ENCODE data around the gene KDM2A. TPM values are rescaled to one million over a fixed set of nuclear protein-coding genes. Genes with fewer than 3 reads are reported as not detected.
A peak's percentile ranks its signal among the peaks of the same experiment; 100 is the strongest.

KDM2A gene
- total and polyA plus RNA-seq, 4 donors, result 30.6 to 102 (median 63.2) TPM

DNA sequence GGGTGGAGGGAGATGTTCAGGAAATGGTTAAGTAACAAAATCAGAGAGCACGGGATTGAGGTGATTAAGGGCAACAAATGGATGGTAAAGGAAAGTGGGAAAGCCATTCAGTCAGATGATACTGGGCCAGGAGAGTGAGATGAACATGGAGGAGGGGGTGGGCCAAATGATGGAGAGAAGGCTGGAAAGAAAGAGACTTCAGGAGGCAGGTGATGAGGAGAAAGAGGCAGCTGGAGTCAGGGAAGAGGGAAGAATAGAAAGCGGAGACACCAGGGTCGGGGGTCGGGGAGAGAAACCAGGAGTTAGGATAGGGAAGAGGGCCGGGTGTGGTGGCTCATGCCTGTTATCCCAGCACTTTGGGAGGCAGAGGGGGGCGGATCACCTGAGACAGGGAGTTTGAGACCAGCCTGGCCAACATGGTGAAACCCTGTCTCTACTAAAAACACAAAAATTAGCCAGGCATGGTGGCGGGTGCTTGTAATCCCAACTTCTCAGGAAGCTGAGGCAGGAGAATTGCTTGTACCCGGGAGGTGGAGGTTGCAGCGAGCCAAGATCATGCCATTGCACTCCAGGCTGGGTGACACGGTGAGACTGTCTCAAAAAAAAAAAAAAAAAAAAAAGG lies 4.7 kb upstream of the KDM2A start:
- no peaks in the 10 kb centered on the region for H3K36me3 ChIP-seq (ENCODE audit: control insufficient read depth in 4 of 4, insufficient read depth in 4 of 4, low read length in 4 of 4)
- WGBS, 2 donors, result 86 to 90% methylated on average over 10 of the region's 10 CpGs
- no peak for DNase-seq
- TF ChIP-seq, protein P1, sequence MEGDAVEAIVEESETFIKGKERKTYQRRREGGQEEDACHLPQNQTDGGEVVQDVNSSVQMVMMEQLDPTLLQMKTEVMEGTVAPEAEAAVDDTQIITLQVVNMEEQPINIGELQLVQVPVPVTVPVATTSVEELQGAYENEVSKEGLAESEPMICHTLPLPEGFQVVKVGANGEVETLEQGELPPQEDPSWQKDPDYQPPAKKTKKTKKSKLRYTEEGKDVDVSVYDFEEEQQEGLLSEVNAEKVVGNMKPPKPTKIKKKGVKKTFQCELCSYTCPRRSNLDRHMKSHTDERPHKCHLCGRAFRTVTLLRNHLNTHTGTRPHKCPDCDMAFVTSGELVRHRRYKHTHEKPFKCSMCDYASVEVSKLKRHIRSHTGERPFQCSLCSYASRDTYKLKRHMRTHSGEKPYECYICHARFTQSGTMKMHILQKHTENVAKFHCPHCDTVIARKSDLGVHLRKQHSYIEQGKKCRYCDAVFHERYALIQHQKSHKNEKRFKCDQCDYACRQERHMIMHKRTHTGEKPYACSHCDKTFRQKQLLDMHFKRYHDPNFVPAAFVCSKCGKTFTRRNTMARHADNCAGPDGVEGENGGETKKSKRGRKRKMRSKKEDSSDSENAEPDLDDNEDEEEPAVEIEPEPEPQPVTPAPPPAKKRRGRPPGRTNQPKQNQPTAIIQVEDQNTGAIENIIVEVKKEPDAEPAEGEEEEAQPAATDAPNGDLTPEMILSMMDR (IDR thresholded peaks at IDR 0.05; ENCODE audit: control extremely low read depth, extremely low read depth), result no peak
- H3K4me1 ChIP-seq (ENCODE audit: control insufficient read depth in 5 of 5, insufficient read depth in 5 of 5, low read length in 5 of 5), result peaks cover 0 to 30% (median 0%) of the 10 kb centered on the region in 5 donors
- H3K27ac ChIP-seq (ENCODE audit: low read depth in 1 of 2, low read length in 1 of 2), result no peak overlapping the region
- ATAC-seq (ENCODE audit: insufficient read depth, low FRiP score), result no peak
- no peaks in the 10 kb centered on the region for H3K27me3 ChIP-seq (ENCODE audit: control insufficient read depth in 3 of 3, insufficient read depth in 3 of 3, low read length in 2 of 3)
- H3K9ac ChIP-seq (ENCODE audit: insufficient read depth in 1 of 2, low read length in 2 of 2), result no peak overlapping the region
- H3K4me3 ChIP-seq, result no peak overlapping the region
- no peaks in the 10 kb centered on the region for H3K9me3 ChIP-seq (ENCODE audit: control insufficient read depth in 4 of 4, insufficient read depth in 3 of 4, low read length in 3 of 4)

DNA sequence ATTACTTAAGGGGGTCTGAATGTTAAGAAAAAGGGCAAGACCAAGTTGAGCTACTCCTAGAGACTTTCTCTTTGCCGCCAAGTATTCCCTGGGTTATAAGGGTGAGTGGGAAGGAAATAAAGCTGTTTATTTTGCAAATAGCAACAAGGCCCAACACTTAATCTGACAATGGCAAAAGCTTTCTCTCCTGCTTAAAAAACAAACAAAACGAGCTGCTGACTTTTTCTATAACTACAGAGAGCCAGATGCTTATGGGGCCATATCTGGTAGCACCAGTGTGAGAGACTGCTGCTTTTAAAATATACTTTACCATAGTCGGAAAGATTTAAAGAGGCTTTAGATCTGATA lies 2.3 kb upstream of the KDM2A start:
- no peak for ATAC-seq (ENCODE audit: insufficient read depth, low FRiP score)
- Histone ChIP-seq H3K9ac (ENCODE audit: insufficient read depth in 1 of 2, low read length in 2 of 2) (peak overlapping the region in 1 of 2 donors; percentile 58), H3K27me3 (ENCODE audit: control insufficient read depth in 3 of 3, insufficient read depth in 3 of 3, low read length in 2 of 3) (no peaks in the 10 kb centered on the region), H3K36me3 (ENCODE audit: control insufficient read depth in 4 of 4, insufficient read depth in 4 of 4, low read length in 4 of 4) (peaks cover 0 to 4% (median 0%) of the 10 kb centered on the region in 4 donors), H3K27ac (ENCODE audit: low read depth in 1 of 2, low read length in 1 of 2) (no peak overlapping the region), H3K4me1 (ENCODE audit: control insufficient read depth in 5 of 5, insufficient read depth in 5 of 5, low read length in 5 of 5) (peaks cover 0 to 27% (median 0%) of the 10 kb centered on the region in 5 donors), H3K4me3 (no peak overlapping the region), H3K9me3 (ENCODE audit: control insufficient read depth in 4 of 4, insufficient read depth in 3 of 4, low read length in 3 of 4) (no peaks in the 10 kb centered on the region)
- TF ChIP-seq, protein P1 (IDR thresholded peaks at IDR 0.05; ENCODE audit: control extremely low read depth, extremely low read depth), result no peak
- DNase-seq, result peak in 2 of 3 donors; percentile 86 to 88
- WGBS, 2 donors, result 73 to 78% methylated on average over 3 of the region's 3 CpGs

DNA sequence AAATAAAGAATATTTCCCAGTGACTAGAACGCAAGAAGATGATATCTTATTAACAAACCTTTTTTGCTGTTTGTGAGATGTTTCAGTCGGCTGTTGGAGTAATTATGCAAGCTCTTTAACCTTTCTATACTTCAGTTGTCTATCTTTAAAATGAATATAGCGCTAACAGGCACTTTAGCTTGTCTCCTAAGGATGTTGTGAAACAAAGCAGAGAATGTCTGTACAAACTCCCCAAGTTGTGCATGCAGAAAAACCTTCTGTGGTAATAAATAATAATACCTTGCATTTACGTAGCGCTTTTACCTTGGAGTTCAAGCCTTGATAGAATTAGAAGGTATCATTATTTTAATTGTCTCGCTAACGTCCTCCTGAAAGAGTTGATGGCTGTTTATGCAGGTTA lies 1.9 kb upstream of the KDM2A start:
- ATAC-seq (ENCODE audit: insufficient read depth, low FRiP score), result no peak
- H3K4me3 ChIP-seq, result no peak overlapping the region
- H3K4me1 ChIP-seq (ENCODE audit: control insufficient read depth in 5 of 5, insufficient read depth in 5 of 5, low read length in 5 of 5), result peaks cover 0 to 29% (median 0%) of the 10 kb centered on the region in 5 donors
- no peaks in the 10 kb centered on the region for H3K9me3 ChIP-seq (ENCODE audit: control insufficient read depth in 4 of 4, insufficient read depth in 3 of 4, low read length in 3 of 4)
- 60 to 78% methylated on average over 7 of the region's 7 CpGs for WGBS, 2 donors
- peak in 1 of 3 donors; percentile 49 for DNase-seq
- H3K27ac ChIP-seq (ENCODE audit: low read depth in 1 of 2, low read length in 1 of 2), result no peak overlapping the region
- TF ChIP-seq, protein P1 (IDR thresholded peaks at IDR 0.05; ENCODE audit: control extremely low read depth, extremely low read depth), result no peak
- H3K9ac ChIP-seq (ENCODE audit: insufficient read depth in 1 of 2, low read length in 2 of 2), result peak overlapping the region in 1 of 2 donors; percentile 58
- no peaks in the 10 kb centered on the region for H3K27me3 ChIP-seq (ENCODE audit: control insufficient read depth in 3 of 3, insufficient read depth in 3 of 3, low read length in 2 of 3)
- peaks cover 0 to 4% (median under 1%) of the 10 kb centered on the region in 4 donors for H3K36me3 ChIP-seq (ENCODE audit: control insufficient read depth in 4 of 4, insufficient read depth in 4 of 4, low read length in 4 of 4)
